ENCODE results near the gene SORBS2. TPM values are rescaled to one million over a fixed set of nuclear protein-coding genes. Genes with fewer than 3 reads are reported as not detected.

The SORBS2 gene
- total and polyA plus RNA-seq, 2 of the 8 experiments (the other 6 are each of a cell fraction or from before 2014, with no cell fraction given) = 73.0 to 87.1 TPM

- TF ChIP-seq CHD7 (IDR thresholded peaks at IDR 0.05; ENCODE audit: insufficient replicate concordance, low read length) = no peak
- TF ChIP-seq NRF1 (IDR thresholded peaks at IDR 0.05; ENCODE audit: low read depth, low read length) = no peak
- TF ChIP-seq EZH2 (IDR thresholded peaks at IDR 0.05; ENCODE audit: low read depth, low read length, severe bottlenecking) = no peak
- no peak for TF ChIP-seq ATF2 (IDR thresholded peaks at IDR 0.05; ENCODE audit: low read length)
These were observed 98.7 kb downstream of the SORBS2 start (continued) for GRCh38 chr4:185713272-185713671.
